ENCODE measurements around the gene RASAL1. TPM values are rescaled to one million over a fixed set of nuclear protein-coding genes. Genes with fewer than 3 reads are reported as not detected.
"Not testable (repeated sequence)": the region's sequence is repeated elsewhere in the genome, so short reads cannot be mapped to it uniquely, and the experiment has no call there.

Gene RASAL1
- total RNA-seq, 1 donor from 2014 or later = 0.65 TPM

- Mint-ChIP-seq H3K9me3 (peaks cover 3% of the 10 kb centered on the region), H3K27ac (no peak overlapping the region), H3K4me3 (no peak overlapping the region), H3K4me1 (no peaks in the 10 kb centered on the region), H3K27me3 (ENCODE audit: low read depth) (peaks cover 2% of the 10 kb centered on the region), H3K36me3 (no peaks in the 10 kb centered on the region)
- no peak for DNase-seq (ENCODE audit: low spot score in 2 of 2, unreplicated experiment in 2 of 2)
- TF ChIP-seq CTCF (IDR thresholded peaks at IDR 0.05; ENCODE audit: unreplicated experiment) = no peak
Observed at GRCh38 chr12:113142173-113142885, 6.8 kb upstream of the RASAL1 start.

GRCh38 chr12:113141716-113142115 lies 6.2 kb upstream of the RASAL1 start:
- H3K4me3 Mint-ChIP-seq; H3K27ac Mint-ChIP-seq; H3K4me1 Mint-ChIP-seq; H3K27me3 Mint-ChIP-seq (ENCODE audit: low read depth); H3K9me3 Mint-ChIP-seq; H3K36me3 Mint-ChIP-seq; DNase-seq (ENCODE audit: low spot score in 2 of 2, unreplicated experiment in 2 of 2): not testable (repeated sequence)

GRCh38 chr12:113140706-113141105 lies 5.1 kb upstream of the RASAL1 start:
- Mint-ChIP-seq H3K9me3 (no peaks in the 10 kb centered on the region), H3K4me1 (peaks cover 4% of the 10 kb centered on the region), H3K4me3 (no peak overlapping the region), H3K27ac (no peak overlapping the region), H3K36me3 (no peaks in the 10 kb centered on the region), H3K27me3 (ENCODE audit: low read depth) (peaks cover 14% of the 10 kb centered on the region)
- TF ChIP-seq CTCF (IDR thresholded peaks at IDR 0.05; ENCODE audit: unreplicated experiment) = no peak
- DNase-seq (ENCODE audit: low spot score in 2 of 2, unreplicated experiment in 2 of 2) = no peak

DNA sequence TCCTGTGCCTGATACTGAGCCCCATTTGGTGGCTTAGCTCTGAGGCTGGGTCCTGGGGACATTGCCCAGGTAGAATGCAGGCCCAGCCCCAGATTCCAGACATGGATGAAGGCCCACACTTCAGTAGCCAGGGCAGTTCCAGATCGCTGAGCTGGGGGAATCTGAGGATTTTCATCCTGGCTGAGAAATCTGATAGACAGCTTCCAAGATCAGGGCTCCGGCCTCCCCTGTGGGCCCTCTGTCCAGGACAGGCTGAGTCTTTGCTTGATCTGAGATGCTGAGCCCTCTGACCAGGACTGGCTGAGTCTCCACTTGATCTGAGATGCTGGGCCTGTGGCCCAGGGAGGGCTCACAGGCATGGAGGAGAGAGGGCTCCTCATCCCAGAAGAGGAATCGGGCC lies 3.3 kb upstream of the RASAL1 start:
- H3K9me3 Mint-ChIP-seq = no peaks in the 10 kb centered on the region
- H3K27ac Mint-ChIP-seq = no peak overlapping the region
- H3K27me3 Mint-ChIP-seq (ENCODE audit: low read depth) = peaks cover 31% of the 10 kb centered on the region
- no peaks in the 10 kb centered on the region for H3K36me3 Mint-ChIP-seq
- H3K4me3 Mint-ChIP-seq = no peak overlapping the region
- DNase-seq (ENCODE audit: low spot score in 2 of 2, unreplicated experiment in 2 of 2) = no peak
- no peak for TF ChIP-seq CTCF (IDR thresholded peaks at IDR 0.05; ENCODE audit: unreplicated experiment)
- H3K4me1 Mint-ChIP-seq = peaks cover 6% of the 10 kb centered on the region

DNA sequence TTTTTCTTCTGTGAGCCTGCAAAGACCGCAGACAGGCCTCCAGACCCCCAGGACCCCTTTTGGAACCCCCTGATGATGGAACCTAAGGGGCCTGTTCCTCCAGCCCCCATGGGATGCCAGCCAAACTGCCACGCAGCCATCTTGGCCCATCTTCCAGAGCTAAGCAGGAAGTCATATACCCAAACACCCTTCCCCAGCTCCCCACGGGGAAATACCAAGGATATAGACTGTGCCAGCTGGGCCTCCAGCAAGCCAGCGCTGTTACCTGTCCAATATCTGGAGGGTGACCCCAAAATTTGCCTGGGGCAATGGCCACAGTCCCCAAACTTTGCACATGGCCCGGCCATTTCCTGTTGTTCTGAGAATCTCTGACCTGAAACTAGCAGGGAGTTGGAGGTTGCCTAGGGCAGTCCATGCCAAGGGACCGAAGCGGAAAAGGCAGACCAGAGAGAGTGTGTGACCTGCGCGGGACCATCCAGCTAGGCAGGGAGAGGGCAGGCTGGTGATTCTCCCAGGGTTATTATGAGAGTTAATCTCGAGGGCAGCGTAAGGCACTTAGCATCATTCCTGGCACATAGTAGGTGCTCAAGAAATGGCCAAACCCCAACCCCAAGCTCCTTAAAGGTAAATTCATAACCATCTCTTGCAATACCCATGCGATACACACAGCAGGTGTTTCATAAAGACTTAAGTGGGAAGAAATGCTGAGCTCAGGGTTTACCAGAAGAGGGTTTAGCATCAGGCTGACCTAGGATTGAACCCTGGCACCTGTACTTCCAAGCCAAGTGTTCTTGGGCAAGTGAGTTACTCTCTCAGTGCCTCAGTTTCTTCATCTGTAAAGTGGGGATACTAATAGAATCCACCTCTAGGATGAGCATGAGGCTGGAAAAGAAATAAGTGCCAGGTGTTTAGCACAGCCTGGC lies 2.6 kb upstream of the RASAL1 start:
- peaks cover 6% of the 10 kb centered on the region for H3K4me1 Mint-ChIP-seq

More for the DNA sequence above, 2.6 kb upstream of the RASAL1 start:
- no peak for DNase-seq (ENCODE audit: low spot score in 2 of 2, unreplicated experiment in 2 of 2)
- Mint-ChIP-seq H3K4me3 (no peak overlapping the region), H3K9me3 (no peaks in the 10 kb centered on the region), H3K36me3 (no peaks in the 10 kb centered on the region), H3K27ac (no peak overlapping the region), H3K27me3 (ENCODE audit: low read depth) (peaks cover 33% of the 10 kb centered on the region)
- no peak for TF ChIP-seq CTCF (IDR thresholded peaks at IDR 0.05; ENCODE audit: unreplicated experiment)

Measured in mesothelial cell of epicardium (in vitro differentiated cells).